ENCODE results near the gene IRAK4.
A peak's percentile ranks its signal among the peaks of the same experiment; 100 is the strongest.

The IRAK4 gene

GRCh38 chr12:43758728-43759563, at the start of gene IRAK4, which contains the start of gene PUS7L:
Gene IRAK4, plus strand, starts transcription at chr12:43758951. Its CDS starts 9,161 bp downstream, at chr12:43768112.
Gene PUS7L, minus strand, starts transcription at chr12:43758790. Its CDS starts 3,545 bp downstream, at chr12:43755245.
- Mint-ChIP-seq H3K27ac (peak within 1 kb of the TSS; percentile 99), H3K36me3 (peaks cover 18 to 35% of the 10 kb centered on the region in 2 donors), H3K27me3 (no peaks in the 10 kb centered on the region), H3K4me1 (peaks cover 29 to 65% of the 10 kb centered on the region in 2 donors), H3K9me3 (no peaks in the 10 kb centered on the region), H3K4me3 (peak within 1 kb of the TSS; percentile 97 to 98)
- DNase-seq (peak; percentile 91), ATAC-seq (replicated peaks) (peak; percentile 94 to 97)

GRCh38 chr12:43711348-43711747, 47.4 kb upstream of the IRAK4 start:
- Mint-ChIP-seq H3K36me3 (no peaks in the 10 kb centered on the region), H3K27me3 (peaks cover 28 to 29% of the 10 kb centered on the region in 2 donors), H3K4me3 (no peak overlapping the region), H3K27ac (no peak overlapping the region), H3K4me1 (no peaks in the 10 kb centered on the region), H3K9me3 (peaks cover 6 to 17% of the 10 kb centered on the region in 2 donors)
- ATAC-seq (replicated peaks) = no peak
- DNase-seq = no peak

- no peak for DNase-seq
- no peak for ATAC-seq (replicated peaks)
- H3K9me3 Mint-ChIP-seq = no peaks in the 10 kb centered on the region
- H3K27me3 Mint-ChIP-seq = no peaks in the 10 kb centered on the region
- H3K4me1 Mint-ChIP-seq = no peaks in the 10 kb centered on the region
- no peak overlapping the region for H3K27ac Mint-ChIP-seq
- H3K4me3 Mint-ChIP-seq = no peak overlapping the region
- peaks cover 7 to 21% of the 10 kb centered on the region in 2 donors for H3K36me3 Mint-ChIP-seq
Measured at GRCh38 chr12:43722621-43723020, 36.1 kb upstream of the IRAK4 start.

GRCh38 chr12:43723134-43723533, 35.6 kb upstream of the IRAK4 start:
- no peaks in the 10 kb centered on the region for H3K9me3 Mint-ChIP-seq
- no peak for DNase-seq
- H3K27me3 Mint-ChIP-seq = no peaks in the 10 kb centered on the region
- ATAC-seq (replicated peaks) = no peak
- no peaks in the 10 kb centered on the region for H3K4me1 Mint-ChIP-seq
- H3K36me3 Mint-ChIP-seq = peaks cover 7 to 21% of the 10 kb centered on the region in 2 donors
- no peak overlapping the region for H3K27ac Mint-ChIP-seq
- H3K4me3 Mint-ChIP-seq = no peak overlapping the region

- no peak overlapping the region for H3K4me3 Mint-ChIP-seq
- DNase-seq (no peak), ATAC-seq (replicated peaks) (no peak)
- H3K27ac Mint-ChIP-seq = no peak overlapping the region
- H3K36me3 Mint-ChIP-seq = peaks cover 18 to 38% of the 10 kb centered on the region in 2 donors
- H3K9me3 Mint-ChIP-seq = no peaks in the 10 kb centered on the region
- no peaks in the 10 kb centered on the region for H3K27me3 Mint-ChIP-seq
- no peaks in the 10 kb centered on the region for H3K4me1 Mint-ChIP-seq
Measured at GRCh38 chr12:43728117-43728516, 30.6 kb upstream of the IRAK4 start.

- Mint-ChIP-seq H3K27ac (no peak overlapping the region), H3K9me3 (no peaks in the 10 kb centered on the region), H3K27me3 (no peaks in the 10 kb centered on the region), H3K4me1 (no peaks in the 10 kb centered on the region), H3K4me3 (no peak overlapping the region), H3K36me3 (peaks cover 18 to 38% of the 10 kb centered on the region in 2 donors)
- DNase-seq = no peak
- no peak for ATAC-seq (replicated peaks)
Measured at GRCh38 chr12:43728698-43729097, 30.1 kb upstream of the IRAK4 start.

- H3K27ac Mint-ChIP-seq = no peak overlapping the region
- H3K27me3 Mint-ChIP-seq = no peaks in the 10 kb centered on the region
- no peak overlapping the region for H3K4me3 Mint-ChIP-seq
- no peak for ATAC-seq (replicated peaks)
- no peaks in the 10 kb centered on the region for H3K9me3 Mint-ChIP-seq
- no peaks in the 10 kb centered on the region for H3K4me1 Mint-ChIP-seq
- peaks cover 23 to 44% of the 10 kb centered on the region in 2 donors for H3K36me3 Mint-ChIP-seq
- DNase-seq = no peak
Measured at GRCh38 chr12:43730283-43730682, 28.5 kb upstream of the IRAK4 start.

- H3K4me3 Mint-ChIP-seq = no peak overlapping the region
Measured at GRCh38 chr12:43733687-43734086, 25.1 kb upstream of the IRAK4 start.

GRCh38 chr12:43736927-43737440, 21.8 kb upstream of the IRAK4 start:
- DNase-seq (no peak), ATAC-seq (replicated peaks) (no peak)
- Mint-ChIP-seq H3K36me3 (peaks cover 22 to 34% of the 10 kb centered on the region in 2 donors), H3K27me3 (no peaks in the 10 kb centered on the region), H3K4me1 (no peaks in the 10 kb centered on the region), H3K9me3 (no peaks in the 10 kb centered on the region), H3K4me3 (no peak overlapping the region), H3K27ac (no peak overlapping the region)

More at GRCh38 chr12:43733687-43734086, 25.1 kb upstream of the IRAK4 start:
- peaks cover 20 to 33% of the 10 kb centered on the region in 2 donors for H3K36me3 Mint-ChIP-seq
- no peaks in the 10 kb centered on the region for H3K4me1 Mint-ChIP-seq
- ATAC-seq (replicated peaks) (no peak), DNase-seq (no peak)
- H3K27ac Mint-ChIP-seq = no peak overlapping the region
- H3K9me3 Mint-ChIP-seq = no peaks in the 10 kb centered on the region
- no peaks in the 10 kb centered on the region for H3K27me3 Mint-ChIP-seq

- DNase-seq = no peak
- Mint-ChIP-seq H3K27me3 (no peaks in the 10 kb centered on the region), H3K4me1 (no peaks in the 10 kb centered on the region), H3K9me3 (no peaks in the 10 kb centered on the region), H3K4me3 (no peak overlapping the region), H3K27ac (no peak overlapping the region), H3K36me3 (peaks cover 25 to 36% of the 10 kb centered on the region in 2 donors)
- ATAC-seq (replicated peaks) = no peak
Measured at GRCh38 chr12:43737646-43738045, 21.1 kb upstream of the IRAK4 start.

GRCh38 chr12:43740511-43741100, 18.1 kb upstream of the IRAK4 start:
- no peaks in the 10 kb centered on the region for H3K4me1 Mint-ChIP-seq
- H3K9me3 Mint-ChIP-seq = no peaks in the 10 kb centered on the region
- ATAC-seq (replicated peaks) = peak; percentile 69 to 77
- H3K27me3 Mint-ChIP-seq = no peaks in the 10 kb centered on the region
- DNase-seq = no peak
- no peak overlapping the region for H3K27ac Mint-ChIP-seq
- H3K4me3 Mint-ChIP-seq = no peak overlapping the region
- peaks cover 34 to 47% of the 10 kb centered on the region in 2 donors for H3K36me3 Mint-ChIP-seq

- Mint-ChIP-seq H3K27ac (no peak overlapping the region), H3K36me3 (peaks cover 34 to 56% of the 10 kb centered on the region in 2 donors), H3K27me3 (no peaks in the 10 kb centered on the region), H3K4me3 (no peak overlapping the region), H3K4me1 (no peaks in the 10 kb centered on the region), H3K9me3 (no peaks in the 10 kb centered on the region)
- DNase-seq = no peak
- no peak for ATAC-seq (replicated peaks)
Measured at GRCh38 chr12:43742106-43742505, 16.6 kb upstream of the IRAK4 start.

GRCh38 chr12:43744826-43745225, 13.9 kb upstream of the IRAK4 start:
- H3K36me3 Mint-ChIP-seq = peaks cover 34 to 52% of the 10 kb centered on the region in 2 donors
- H3K4me3 Mint-ChIP-seq = no peak overlapping the region
- no peaks in the 10 kb centered on the region for H3K27me3 Mint-ChIP-seq
- DNase-seq (no peak), ATAC-seq (replicated peaks) (no peak)
- H3K27ac Mint-ChIP-seq = no peak overlapping the region
- no peaks in the 10 kb centered on the region for H3K4me1 Mint-ChIP-seq
- H3K9me3 Mint-ChIP-seq = no peaks in the 10 kb centered on the region

GRCh38 chr12:43749016-43749415, 9.7 kb upstream of the IRAK4 start:
- no peak overlapping the region for H3K4me3 Mint-ChIP-seq
- peaks cover 0 to 4% of the 10 kb centered on the region in 2 donors for H3K9me3 Mint-ChIP-seq
- DNase-seq = no peak
- H3K27ac Mint-ChIP-seq = no peak overlapping the region
- H3K27me3 Mint-ChIP-seq = no peaks in the 10 kb centered on the region
- no peak for ATAC-seq (replicated peaks)
- peaks cover 6 to 11% of the 10 kb centered on the region in 2 donors for H3K4me1 Mint-ChIP-seq
- peaks cover 43 to 50% of the 10 kb centered on the region in 2 donors for H3K36me3 Mint-ChIP-seq
